ENCODE results near the gene OR52K1.

- no peak for TF ChIP-seq CTCF (conservative IDR thresholded peaks at IDR 0.05; ENCODE audit: low read depth, low read length)
- TF ChIP-seq EZH2phosphoT487 (IDR thresholded peaks at IDR 0.05; ENCODE audit: borderline replicate concordance, low read length), result no peak
- TF ChIP-seq EZH2 (IDR thresholded peaks at IDR 0.05; ENCODE audit: low read length, unreplicated experiment), result no peak
These were observed 45.5 kb downstream of the OR52K1 start for GRCh38 chr11:4527926-4528325.

Measured in PC-3 (cell line).